NCI-H128 (cell line): ENCODE data around the gene WHRN.

Experiments used
- DNase-seq: peaks from one replicate; lab custom pipeline; 2025; ENCODE audit not compliant: unreplicated experiment; lab: John Stamatoyannopoulos, UW

Gene WHRN

DNA sequence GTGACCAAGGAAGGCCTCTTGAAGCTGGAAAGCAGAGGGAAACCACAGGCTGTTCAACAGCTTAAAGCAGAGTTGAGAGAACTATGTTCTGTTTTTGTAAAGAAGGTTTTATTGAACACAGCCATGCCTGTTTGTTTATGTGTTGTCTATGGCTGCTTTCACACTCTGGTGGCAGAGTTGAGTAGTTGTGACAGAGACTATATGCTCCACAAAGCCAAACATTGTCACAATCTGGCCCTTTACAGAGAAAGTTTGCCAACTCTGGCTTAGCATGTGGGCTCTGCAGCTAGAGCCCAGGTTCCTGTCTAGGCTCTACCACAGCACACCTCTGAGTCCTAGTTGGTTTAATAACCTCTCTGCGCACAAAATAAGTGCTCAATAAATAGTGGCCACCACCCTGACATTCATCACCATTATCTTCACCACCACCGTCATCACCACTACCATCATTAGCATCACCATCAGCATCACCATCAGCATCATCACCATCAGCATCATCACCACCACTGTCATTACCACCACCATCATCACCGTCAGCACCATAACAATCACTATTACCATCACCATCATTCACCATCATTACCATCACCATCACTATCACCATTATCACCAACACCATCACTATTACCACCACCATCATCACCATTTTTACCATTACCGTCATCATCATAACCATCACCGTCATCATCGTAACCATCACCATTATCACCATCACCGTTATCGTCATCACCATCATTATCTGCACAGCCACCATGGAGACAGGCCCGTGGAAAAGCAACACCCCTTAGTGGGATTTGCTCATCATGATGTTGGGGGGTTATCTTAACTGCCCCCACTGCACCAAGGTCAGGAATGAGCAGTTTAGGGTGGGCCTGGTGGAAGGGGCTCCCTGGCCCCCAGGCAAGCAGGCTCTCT is 135.8 kb downstream of the WHRN start:
- DNase-seq: no peak

DNA sequence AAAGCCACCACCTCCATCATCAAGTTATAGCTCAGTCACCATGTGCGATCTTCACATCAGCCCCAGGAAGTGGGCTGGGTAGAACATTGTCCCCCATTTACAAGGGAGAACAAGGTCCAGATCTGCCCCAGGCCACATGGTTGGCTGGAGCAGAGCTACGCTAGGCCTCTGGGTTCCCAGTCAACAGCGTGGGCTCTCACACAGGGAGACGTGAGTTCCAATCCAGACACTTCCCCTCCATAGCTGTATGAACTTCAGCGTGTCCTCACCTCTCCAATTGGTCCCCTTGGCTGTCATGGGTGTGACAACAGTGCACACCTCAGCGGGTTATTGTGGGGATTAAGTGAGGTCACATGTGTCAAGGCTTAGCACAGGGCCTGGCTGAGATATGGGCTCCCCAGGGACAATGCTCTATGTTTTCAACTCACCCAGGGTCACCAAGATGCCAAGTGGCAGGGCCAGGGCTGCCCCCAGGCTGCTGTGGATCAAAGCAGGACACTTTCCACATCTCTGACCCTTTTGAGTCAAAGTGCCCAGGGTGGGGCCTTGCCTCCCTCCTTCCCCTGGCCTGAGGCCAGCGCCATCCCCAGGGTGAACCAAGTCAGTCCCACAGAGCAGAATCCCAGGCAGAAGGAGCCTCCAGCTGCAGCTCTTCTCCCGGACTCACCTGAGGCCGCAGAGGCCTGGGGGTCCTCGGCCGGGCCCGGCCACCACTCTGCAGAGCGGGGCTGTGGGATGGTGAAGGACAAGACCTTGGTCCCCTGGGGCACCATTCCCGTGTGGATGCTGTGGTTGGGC is 137.3 kb downstream of the WHRN start:
- DNase-seq: no peak

DNA sequence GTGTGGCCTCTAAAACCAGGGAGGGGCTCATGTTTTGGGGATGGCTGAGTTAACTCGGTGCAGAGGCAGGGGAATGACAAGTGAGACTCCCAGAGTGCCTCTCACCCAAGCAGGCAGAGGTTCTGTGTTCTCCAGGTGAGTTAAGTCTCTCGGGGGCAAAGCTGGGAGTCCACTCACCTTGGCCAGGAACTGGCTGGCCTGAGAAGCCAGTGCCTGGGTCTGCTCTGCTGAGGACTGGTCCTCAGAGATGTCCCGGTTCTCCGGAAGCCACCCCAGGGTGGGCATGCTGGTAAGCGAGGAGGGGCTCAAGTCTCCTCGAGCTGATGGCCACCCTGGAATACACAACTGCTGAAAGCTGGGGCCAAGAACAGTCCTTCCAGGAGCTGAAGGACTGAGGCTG is 137.9 kb downstream of the WHRN start:
- DNase-seq: no peak

DNA sequence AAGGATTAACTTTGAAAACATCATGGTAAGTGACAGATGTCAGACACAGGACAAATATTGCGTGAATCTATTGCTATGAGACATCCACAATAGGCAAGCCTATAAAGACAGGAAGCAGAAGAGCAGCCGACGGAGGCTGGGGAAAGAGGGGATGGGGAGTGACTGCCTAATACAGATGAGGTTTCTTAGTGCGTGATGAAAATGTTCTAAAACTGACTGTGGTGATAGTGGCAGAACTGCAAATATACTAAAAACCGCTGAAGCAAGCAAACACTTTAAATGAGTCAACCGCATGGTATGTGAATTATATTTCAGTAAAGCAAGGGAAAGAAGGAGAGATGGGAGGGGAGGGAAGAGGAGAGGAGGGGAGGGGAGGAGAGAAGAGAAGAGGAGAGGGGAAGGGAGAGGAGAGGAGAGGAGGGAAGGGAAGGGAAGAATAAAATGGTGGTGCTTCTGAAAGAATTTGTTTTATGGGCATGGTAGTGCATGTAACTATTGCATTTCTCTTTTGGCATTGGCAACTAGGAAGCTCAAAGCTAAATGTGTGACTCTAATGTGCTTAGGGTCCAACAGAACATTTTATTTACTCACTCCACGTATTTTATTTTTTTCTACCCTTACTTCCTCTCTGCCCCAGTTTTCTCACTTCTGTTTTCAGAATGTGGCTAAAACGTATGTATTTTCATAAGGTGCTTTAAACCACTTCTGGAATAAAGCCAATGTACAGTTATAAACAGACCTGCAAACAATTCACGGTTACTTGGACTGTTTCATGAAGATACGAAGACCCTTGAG is 138.7 kb downstream of the WHRN start:
- no peak for DNase-seq

DNA sequence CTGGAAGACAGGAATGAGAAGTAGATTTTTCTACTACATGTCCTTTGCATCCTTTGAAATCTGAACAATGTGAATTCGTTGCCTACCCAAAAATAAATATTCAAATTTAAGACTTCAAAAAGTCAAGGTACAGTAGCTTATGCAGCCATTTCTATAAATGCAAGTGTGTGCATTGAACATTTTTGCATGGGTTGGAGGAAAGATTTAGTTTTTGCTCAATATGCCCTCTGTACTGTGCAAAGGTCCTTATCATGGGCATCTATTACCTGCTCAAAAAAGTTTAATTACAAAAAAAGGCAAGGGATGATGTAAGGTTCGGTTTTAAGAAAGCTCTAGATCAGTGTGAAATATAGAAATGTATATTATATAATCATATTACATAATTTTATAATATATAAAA is 140.1 kb downstream of the WHRN start:
- no peak for DNase-seq

DNA sequence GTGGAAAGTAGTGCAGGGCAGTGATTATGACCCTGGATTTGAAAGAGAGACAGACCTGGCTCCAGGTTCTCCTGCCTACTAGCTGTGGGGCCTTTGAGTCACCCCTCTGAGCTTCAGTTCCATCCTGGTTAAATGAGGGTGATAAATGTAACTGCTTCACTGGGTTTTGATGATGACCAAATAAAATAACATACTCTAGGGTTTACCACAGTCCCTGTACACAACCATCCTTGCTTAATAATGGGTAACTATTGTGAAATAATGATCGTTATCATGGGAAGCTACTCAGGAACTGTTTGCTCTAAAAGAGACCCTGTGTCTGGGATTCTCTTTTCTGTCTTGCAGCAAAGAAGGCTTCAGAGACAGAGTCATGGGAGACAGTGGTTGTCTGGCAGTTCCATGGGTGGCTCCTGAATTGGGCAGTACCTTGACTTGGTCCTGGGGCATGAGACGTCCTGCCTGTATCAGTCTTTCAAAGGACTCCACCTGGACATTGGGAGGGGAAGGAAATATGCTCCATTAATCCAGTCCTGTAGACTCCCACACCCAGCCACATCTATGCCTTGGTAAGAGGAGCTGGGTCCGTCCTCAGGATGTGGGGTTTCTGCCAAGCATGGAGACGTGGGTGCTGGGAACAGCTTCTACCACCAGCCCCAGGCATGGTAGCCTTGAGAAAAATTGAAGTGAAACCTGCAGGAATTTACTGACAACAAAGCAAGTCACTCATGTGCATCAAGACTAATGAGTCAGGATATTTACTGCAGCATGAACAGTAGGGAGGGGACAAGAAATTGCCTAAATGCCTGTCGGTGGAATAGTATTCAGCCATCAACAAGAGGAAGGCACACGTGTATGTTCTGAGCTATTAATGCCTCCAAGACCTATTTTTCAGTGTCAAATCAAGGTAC is 140.9 kb downstream of the WHRN start:
- DNase-seq: no peak

DNA sequence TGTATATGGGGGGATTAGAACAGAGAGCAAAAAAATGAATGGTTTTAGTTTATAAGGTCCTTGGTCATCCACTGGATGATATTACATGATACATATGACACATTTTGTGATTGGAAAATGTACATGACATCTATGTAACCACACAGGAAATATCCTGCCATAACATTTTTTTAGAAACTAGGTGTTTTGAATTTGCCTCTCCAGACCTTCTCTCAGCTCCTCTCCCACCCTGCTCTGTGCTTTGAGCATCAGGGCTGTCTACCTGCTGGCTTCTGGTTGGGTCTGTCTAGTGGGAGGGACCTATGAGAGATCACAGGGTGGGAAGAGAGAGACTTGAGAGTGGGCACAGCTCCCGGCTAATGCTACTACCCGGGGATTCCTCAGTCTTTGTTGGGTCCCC is 141.8 kb downstream of the WHRN start:
- DNase-seq: no peak

DNA sequence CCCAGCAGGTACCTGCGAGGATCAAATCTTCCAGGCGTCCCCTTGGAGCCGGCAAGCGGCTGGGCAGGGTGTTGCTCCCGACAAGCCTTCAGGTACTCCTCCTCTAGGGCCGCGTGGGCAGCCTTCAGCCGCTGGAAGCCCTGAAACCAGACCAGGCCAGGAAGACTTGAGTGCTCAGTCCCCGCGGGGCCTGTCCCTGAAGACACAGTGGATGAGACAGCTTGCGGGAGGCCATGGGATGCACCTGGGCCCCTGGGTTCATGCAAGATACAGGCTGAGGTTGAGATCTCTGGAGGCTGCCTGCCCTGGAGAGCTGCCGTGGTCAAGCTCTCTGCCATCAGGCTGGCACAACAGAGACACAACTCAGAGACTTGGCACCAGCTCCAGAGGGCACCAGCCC is 142.9 kb downstream of the WHRN start:
- no peak for DNase-seq

DNA sequence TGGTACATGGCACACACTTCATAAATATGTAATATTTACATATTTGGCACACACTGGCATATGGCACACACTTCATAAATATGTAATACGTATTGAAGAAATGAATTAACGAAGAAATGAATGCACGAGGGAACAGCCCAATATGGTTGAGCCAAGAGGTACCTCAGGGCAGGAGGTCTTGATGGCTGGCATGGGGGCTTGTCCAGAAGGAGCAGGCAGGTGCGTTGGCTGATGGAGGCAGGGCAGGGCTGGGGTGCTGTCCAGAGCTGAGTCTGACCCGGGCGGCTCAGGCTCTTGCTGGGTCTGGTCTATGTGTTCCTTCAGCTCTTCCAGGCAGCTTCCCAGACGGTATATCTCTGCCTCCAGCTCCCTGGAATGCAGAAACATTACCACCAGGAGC is 143.7 kb downstream of the WHRN start:
- DNase-seq: no peak

DNA sequence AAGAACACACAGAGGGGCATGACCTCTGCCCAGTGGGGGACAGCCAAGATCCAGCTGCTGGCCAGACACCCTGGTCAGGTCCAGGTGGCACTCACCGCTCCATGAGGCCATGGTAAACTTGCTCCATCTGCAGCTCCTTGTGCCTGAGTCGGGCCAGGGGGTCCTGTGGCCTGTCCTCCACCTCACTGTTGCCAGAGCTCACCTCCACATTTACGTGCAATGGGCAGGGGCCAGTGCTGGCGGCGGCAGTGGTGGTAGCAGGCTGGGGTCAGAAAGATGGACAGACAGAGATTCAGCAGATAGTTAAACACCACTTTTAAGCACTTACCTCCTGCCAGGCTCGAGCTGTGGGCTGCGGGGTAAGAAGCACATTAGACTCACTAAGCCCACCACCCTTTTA is 145.5 kb downstream of the WHRN start:
- no peak for DNase-seq

DNA sequence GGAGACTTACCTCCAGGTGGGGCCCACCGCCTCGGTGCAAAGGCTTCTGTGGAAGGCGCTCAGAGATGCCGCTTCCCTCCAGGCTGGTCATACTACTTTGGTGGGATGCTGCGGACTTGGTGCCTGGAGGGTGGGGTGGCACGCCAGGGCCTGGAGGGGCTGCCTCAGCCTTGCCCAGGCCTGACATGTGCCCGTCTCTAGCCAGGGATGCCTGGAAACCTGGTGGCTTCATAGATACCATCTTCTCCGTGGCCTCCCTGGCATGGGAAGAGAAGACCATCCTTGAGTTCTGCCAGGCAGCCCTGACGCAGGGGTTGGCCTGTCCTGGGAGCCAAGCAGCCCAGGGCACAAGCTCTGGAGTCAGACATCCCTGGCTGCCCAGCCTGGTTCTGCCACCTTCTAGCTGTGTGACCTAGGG is 147.4 kb downstream of the WHRN start:
- no peak for DNase-seq

DNA sequence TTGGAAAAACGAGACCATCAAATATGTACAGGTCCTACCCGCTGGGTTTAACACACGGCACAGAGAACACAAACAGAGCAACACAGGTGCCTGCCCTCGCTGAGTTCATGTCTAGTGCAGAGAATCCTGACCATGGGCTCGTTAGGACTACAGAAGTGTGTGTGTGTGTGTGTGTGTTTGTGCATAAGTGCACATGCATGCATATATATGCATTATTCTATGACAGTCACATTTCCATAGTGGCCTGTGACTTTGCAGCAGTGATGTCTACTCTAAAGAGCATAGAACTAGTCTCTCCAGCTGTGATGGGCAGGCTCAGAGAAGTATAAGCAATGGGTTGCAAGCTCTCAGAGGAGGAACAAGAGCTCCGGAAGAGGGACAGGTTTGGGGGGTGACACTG is 147.9 kb downstream of the WHRN start:
- DNase-seq: no peak

DNA sequence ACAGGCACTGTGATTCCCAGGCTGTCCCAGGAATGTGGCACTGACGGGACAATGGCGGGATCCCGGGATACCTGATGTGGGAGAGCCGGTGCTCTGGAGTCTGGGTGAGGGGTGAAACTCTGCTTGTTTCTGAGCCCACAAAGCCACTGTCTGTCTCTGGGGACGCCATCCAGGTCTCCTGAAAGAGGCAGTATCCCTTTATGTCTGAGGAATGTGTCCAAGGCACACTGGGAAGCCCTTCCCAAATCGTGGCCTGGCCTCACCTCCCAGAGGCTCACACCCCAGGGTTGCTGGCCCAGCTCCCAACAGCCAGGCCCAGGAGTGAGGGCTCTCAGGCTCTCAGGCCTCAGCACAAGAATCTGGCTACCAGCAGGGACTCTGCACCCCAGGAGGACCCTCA is 148.5 kb downstream of the WHRN start:
- no peak for DNase-seq

DNA sequence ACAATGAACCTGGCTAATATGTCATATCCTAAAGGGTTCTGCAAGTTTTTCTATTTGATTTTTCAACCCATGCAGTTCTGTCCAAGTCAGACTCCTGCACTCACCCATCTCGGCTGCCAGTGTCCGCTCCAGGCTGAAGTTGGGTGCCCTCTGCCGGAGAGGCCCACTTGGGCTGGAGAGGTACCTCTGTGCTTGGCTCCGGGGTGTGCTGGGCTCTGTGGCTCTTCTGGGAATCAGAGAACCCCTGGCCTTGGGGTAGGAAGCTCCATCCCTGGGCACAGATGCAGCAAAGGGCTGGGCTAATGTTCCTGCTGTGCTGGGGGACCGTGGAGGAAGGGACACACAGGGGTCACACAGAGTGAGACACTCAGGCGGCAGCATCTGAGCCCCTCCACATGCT is 149.5 kb downstream of the WHRN start:
- DNase-seq: no peak
